Measurements from ENCODE around the gene SORCS2.

DNA sequence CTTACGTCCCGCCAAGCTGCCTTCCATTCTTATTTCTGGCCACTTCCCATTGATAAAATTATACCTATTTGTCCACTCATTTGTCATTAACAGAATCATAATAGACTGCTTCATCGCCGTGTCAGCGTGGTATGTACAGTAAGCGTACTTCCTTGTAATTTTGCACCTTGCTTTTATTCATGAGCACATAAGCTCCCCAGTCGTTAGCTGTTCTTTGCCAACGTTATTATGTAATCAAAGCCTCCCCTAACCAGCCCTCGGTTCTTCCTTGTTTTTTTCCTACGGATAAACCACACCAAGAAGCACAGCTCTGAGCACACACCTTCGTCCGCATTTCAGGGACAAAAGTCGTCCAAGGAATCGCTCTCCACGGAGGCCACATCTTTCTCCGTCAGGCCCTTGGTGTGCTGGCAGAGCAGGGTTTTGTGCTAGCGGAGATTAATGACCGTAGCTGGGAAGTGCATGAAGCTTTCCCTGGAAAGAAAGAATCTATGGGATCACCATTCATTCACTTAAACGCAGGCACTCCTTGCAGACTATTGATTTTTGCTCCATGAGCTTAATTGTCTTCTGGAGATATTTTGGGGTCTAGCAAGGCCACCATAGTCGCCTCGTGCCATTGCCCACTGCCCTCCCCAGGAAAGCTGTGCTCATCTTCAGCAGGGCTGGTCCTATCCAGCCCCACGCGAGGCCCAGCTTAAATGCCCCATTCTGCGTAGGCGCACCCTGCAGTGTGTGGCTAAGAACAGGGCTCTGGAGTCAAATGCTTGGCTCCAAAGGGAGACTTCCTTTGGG lies 443.3 kb downstream of the SORCS2 start:
- no peak for TF ChIP-seq CTCF (conservative IDR thresholded peaks at IDR 0.05; ENCODE audit: low read length)
- no peak for TF ChIP-seq EZH2phosphoT487 (IDR thresholded peaks at IDR 0.05; ENCODE audit: borderline replicate concordance, low read depth, low read length)

Data from OCI-LY7 (cell line).